ENCODE results near the gene SLX4IP. TPM values are rescaled to one million over a fixed set of nuclear protein-coding genes. Genes with fewer than 3 reads are reported as not detected.

SLX4IP gene
- total RNA-seq, 1 donor from 2014 or later, result 5.4 TPM

GRCh38 chr20:10632721-10633509, 197.8 kb downstream of the SLX4IP start:
- Mint-ChIP-seq H3K27me3 (ENCODE audit: low read depth) (no peaks in the 10 kb centered on the region), H3K4me3 (ENCODE audit: unreplicated experiment) (no peak overlapping the region), H3K9me3 (ENCODE audit: low read depth) (no peaks in the 10 kb centered on the region), H3K36me3 (ENCODE audit: low read depth) (peaks cover 8% of the 10 kb centered on the region), H3K27ac (ENCODE audit: unreplicated experiment) (peak overlapping the region; percentile 95), H3K4me1 (ENCODE audit: low read depth) (peaks cover 95% of the 10 kb centered on the region)
- no peak for DNase-seq (ENCODE audit: low spot score)
- TF ChIP-seq CTCF (IDR thresholded peaks at IDR 0.05), result no peak

DNA sequence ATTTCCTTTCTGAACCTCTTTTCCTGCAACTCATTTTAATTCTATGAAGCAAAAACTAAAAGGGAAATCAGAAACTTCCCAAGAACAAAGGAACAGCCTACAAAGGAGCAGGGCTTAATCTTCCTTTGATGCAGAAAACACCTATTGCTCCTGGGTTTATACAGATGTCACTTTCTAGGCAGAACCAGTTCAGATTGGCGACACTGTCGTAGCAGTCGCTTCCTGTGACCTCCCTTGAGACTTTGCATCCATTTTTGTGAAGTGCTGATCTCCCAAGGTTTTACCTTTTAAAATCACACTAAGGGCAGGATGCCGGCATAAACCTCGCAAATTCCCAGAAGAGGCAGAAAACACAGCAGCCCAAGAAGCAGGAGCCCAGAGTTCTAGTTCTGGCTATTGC, 198.6 kb downstream of the SLX4IP start:
- TF ChIP-seq CTCF (IDR thresholded peaks at IDR 0.05), result no peak
- peaks cover 13% of the 10 kb centered on the region for H3K36me3 Mint-ChIP-seq (ENCODE audit: low read depth)
- no peaks in the 10 kb centered on the region for H3K27me3 Mint-ChIP-seq (ENCODE audit: low read depth)
- no peak for DNase-seq (ENCODE audit: low spot score)
- H3K4me3 Mint-ChIP-seq (ENCODE audit: unreplicated experiment), result no peak overlapping the region
- H3K4me1 Mint-ChIP-seq (ENCODE audit: low read depth), result peaks cover 95% of the 10 kb centered on the region
- no peaks in the 10 kb centered on the region for H3K9me3 Mint-ChIP-seq (ENCODE audit: low read depth)
- peak overlapping the region; percentile 95 for H3K27ac Mint-ChIP-seq (ENCODE audit: unreplicated experiment)

- peaks cover 94% of the 10 kb centered on the region for H3K4me1 Mint-ChIP-seq (ENCODE audit: low read depth)
- H3K9me3 Mint-ChIP-seq (ENCODE audit: low read depth), result no peaks in the 10 kb centered on the region
- H3K27me3 Mint-ChIP-seq (ENCODE audit: low read depth), result no peaks in the 10 kb centered on the region
- H3K4me3 Mint-ChIP-seq (ENCODE audit: unreplicated experiment), result no peak overlapping the region
- peak overlapping the region; percentile 95 for H3K27ac Mint-ChIP-seq (ENCODE audit: unreplicated experiment)
- DNase-seq (ENCODE audit: low spot score), result no peak
- peaks cover 17% of the 10 kb centered on the region for H3K36me3 Mint-ChIP-seq (ENCODE audit: low read depth)
- no peak for TF ChIP-seq CTCF (IDR thresholded peaks at IDR 0.05)
Measured at GRCh38 chr20:10634211-10634610, 199.1 kb downstream of the SLX4IP start.

GRCh38 chr20:10634683-10635411, 199.7 kb downstream of the SLX4IP start:
- DNase-seq (ENCODE audit: low spot score), result no peak
- Mint-ChIP-seq H3K27ac (ENCODE audit: unreplicated experiment) (peak overlapping the region; percentile 95), H3K4me1 (ENCODE audit: low read depth) (peaks cover 94% of the 10 kb centered on the region), H3K36me3 (ENCODE audit: low read depth) (peaks cover 22% of the 10 kb centered on the region), H3K27me3 (ENCODE audit: low read depth) (no peaks in the 10 kb centered on the region), H3K9me3 (ENCODE audit: low read depth) (no peaks in the 10 kb centered on the region), H3K4me3 (ENCODE audit: unreplicated experiment) (no peak overlapping the region)
- TF ChIP-seq CTCF (IDR thresholded peaks at IDR 0.05), result peak; percentile 1

DNA sequence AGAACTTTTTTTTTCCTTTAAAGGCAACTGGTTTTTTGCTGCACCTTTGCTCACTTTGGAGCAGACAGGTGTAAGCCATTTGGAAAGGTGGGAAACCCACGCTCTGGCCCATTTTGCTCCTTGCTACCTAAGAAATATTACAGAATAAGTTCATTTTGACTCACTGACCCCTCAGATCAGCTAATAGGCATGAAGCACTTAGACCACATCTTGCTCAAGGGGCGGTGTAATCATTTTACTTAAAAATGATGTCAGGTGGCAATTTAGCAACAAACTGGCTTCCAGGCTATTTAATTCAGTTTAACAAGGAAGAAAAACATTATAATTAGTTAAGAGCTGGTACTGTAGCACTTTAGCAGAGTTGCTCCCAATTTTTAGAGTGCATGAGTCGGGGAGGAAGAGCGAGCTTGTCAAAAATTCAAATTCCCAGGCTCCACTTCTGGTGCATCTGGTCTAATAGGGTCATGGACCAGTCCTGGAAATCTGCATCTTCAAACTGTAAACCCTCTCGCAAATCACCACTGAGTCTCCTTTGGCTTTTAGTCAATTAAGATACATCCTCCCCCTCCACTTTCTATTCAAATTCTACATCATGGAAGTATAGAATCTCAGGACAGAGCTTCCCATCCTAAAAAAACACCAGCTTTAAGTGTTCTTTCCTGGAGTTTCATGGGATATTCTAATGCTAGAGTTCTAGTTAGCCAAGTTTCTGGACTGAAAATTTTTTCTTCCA, 200.5 kb downstream of the SLX4IP start:
- no peak for DNase-seq (ENCODE audit: low spot score)
- H3K4me3 Mint-ChIP-seq (ENCODE audit: unreplicated experiment), result no peak overlapping the region
- no peaks in the 10 kb centered on the region for H3K27me3 Mint-ChIP-seq (ENCODE audit: low read depth)
- H3K36me3 Mint-ChIP-seq (ENCODE audit: low read depth), result peaks cover 29% of the 10 kb centered on the region
- TF ChIP-seq CTCF (IDR thresholded peaks at IDR 0.05), result no peak
- H3K27ac Mint-ChIP-seq (ENCODE audit: unreplicated experiment), result peak overlapping the region; percentile 95
- H3K9me3 Mint-ChIP-seq (ENCODE audit: low read depth), result no peaks in the 10 kb centered on the region
- peaks cover 95% of the 10 kb centered on the region for H3K4me1 Mint-ChIP-seq (ENCODE audit: low read depth)

All from chondrocyte (in vitro differentiated cells).